A673 (cell line): ENCODE measurements around the gene BCR.

Experiments used
- CTCF ChIP-seq: fragments of 300-800, 200-600 bp; sonication (generic); conservative IDR thresholded peaks from 2 replicates; pipeline ENCODE4 v1.5.1; 2017; ENCODE audit warnings: low read depth, mild to moderate bottlenecking, antibody characterized with exemption, low read length, moderate library complexity, mixed read lengths
- EZH2 ChIP-seq: fragments of 200-600 bp; sonication (generic); IDR thresholded peaks from 2 replicates; pipeline ENCODE4 v1.6.1; 2017; ENCODE audit warnings: borderline replicate concordance, low read depth, mild to moderate bottlenecking, mixed read lengths, antibody characterized with exemption, low read length; ENCODE audit not compliant: poor library complexity, severe bottlenecking

- TF ChIP-seq CTCF (no peak), EZH2 (no peak)
Observed at GRCh38 chr22:23301591-23301990, 121.3 kb downstream of the BCR start.
